ENCODE results near the gene ZNF490.

The ZNF490 gene

GRCh38 chr19:12606796-12607195 lies 3.8 kb downstream of the ZNF490 start:
- Histone ChIP-seq H4K91ac (ENCODE audit: low read length) (no peak overlapping the region), H2AFZ (ENCODE audit: low read depth, low read length) (no peak overlapping the region), H4K8ac (ENCODE audit: low read length) (no peak overlapping the region), H2AK5ac (ENCODE audit: low read length, severe bottlenecking) (no peak overlapping the region), H2BK5ac (ENCODE audit: low read depth, low read length, poor library complexity, severe bottlenecking) (no peak overlapping the region), H3K18ac (ENCODE audit: low read depth in 1 of 2, low read length in 2 of 2) (no peak overlapping the region), H3K4me2 (ENCODE audit: low read length, poor library complexity, severe bottlenecking) (no peak overlapping the region), H3K14ac (ENCODE audit: low read length in 2 of 2) (no peak overlapping the region), H2BK12ac (ENCODE audit: low read length in 2 of 2) (no peak overlapping the region), H3K9me3 (ENCODE audit: control insufficient read depth, low read length) (no peaks in the 10 kb centered on the region), H3K4me3 (ENCODE audit: insufficient read depth in 1 of 2, low read depth in 1 of 2, low read length in 2 of 2) (no peak overlapping the region), H2BK120ac (ENCODE audit: low read depth, low read length) (no peak overlapping the region), H3K36me3 (ENCODE audit: control insufficient read depth in 1 of 2, insufficient read depth in 2 of 2, low read depth in 1 of 2, low read length in 2 of 2) (peaks cover 38 to 54% of the 10 kb centered on the region in 2 experiments), H2BK15ac (ENCODE audit: low read depth, poor library complexity, severe bottlenecking) (no peak overlapping the region), H3K4ac (ENCODE audit: low read depth in 1 of 2, low read length in 2 of 2) (no peak overlapping the region), H3K27ac (ENCODE audit: low read length, poor library complexity, severe bottlenecking) (no peak overlapping the region), H3K79me1 (replicated peaks; ENCODE audit: low read length, poor library complexity, severe bottlenecking) (peaks cover 30% of the 10 kb centered on the region), H3K27me3 (ENCODE audit: control insufficient read depth in 1 of 2, insufficient read depth in 1 of 2, low read length in 2 of 2) (no peaks in the 10 kb centered on the region), H3K23ac (ENCODE audit: low read length in 2 of 2) (no peak overlapping the region), H3K4me1 (ENCODE audit: control insufficient read depth, insufficient read depth, low read depth, low read length) (no peaks in the 10 kb centered on the region), H3K9ac (ENCODE audit: low read length) (no peak overlapping the region)
- WGBS, result 100% methylated on average over 1 of the region's 1 CpG
- no peak for DNase-seq

DNA sequence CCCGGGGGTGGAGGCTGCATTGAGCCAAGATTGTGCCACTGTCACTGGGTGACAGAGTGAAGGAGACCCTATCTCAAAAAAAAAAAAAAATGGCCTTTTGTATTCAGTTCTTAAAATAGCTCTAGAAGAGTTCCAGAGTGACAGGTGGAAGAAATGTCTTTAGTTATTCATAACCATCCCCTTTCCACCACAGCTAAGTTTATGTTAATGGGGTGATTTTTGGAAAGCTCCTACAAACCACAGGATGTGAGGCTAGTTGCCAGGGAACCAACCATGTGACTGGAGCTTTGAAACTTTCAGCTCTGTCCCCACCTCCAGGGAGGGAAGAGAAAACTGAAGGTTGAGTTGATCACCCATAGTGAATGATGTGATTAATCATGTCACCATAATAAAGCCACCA lies 6.9 kb downstream of the ZNF490 start:
- H3K14ac ChIP-seq (ENCODE audit: low read length in 2 of 2), result no peak overlapping the region
- H3K4me3 ChIP-seq (ENCODE audit: insufficient read depth in 1 of 2, low read depth in 1 of 2, low read length in 2 of 2), result no peak overlapping the region
- H3K79me1 ChIP-seq (replicated peaks; ENCODE audit: low read length, poor library complexity, severe bottlenecking), result peaks cover 24% of the 10 kb centered on the region
- 100% methylated on average over 1 of the region's 1 CpG for WGBS
- no peaks in the 10 kb centered on the region for H3K27me3 ChIP-seq (ENCODE audit: control insufficient read depth in 1 of 2, insufficient read depth in 1 of 2, low read length in 2 of 2)
- H3K27ac ChIP-seq (ENCODE audit: low read length, poor library complexity, severe bottlenecking), result no peak overlapping the region
- H2BK12ac ChIP-seq (ENCODE audit: low read length in 2 of 2), result no peak overlapping the region
- no peak overlapping the region for H2AK5ac ChIP-seq (ENCODE audit: low read length, severe bottlenecking)
- no peak overlapping the region for H3K4me2 ChIP-seq (ENCODE audit: low read length, poor library complexity, severe bottlenecking)
- DNase-seq, result no peak
- no peak overlapping the region for H3K23ac ChIP-seq (ENCODE audit: low read length in 2 of 2)
- H3K4ac ChIP-seq (ENCODE audit: low read depth in 1 of 2, low read length in 2 of 2), result no peak overlapping the region
- no peaks in the 10 kb centered on the region for H3K9me3 ChIP-seq (ENCODE audit: control insufficient read depth, low read length)
- H4K8ac ChIP-seq (ENCODE audit: low read length), result no peak overlapping the region
- no peak overlapping the region for H2AFZ ChIP-seq (ENCODE audit: low read depth, low read length)
- H2BK120ac ChIP-seq (ENCODE audit: low read depth, low read length), result no peak overlapping the region
- no peak overlapping the region for H3K18ac ChIP-seq (ENCODE audit: low read depth in 1 of 2, low read length in 2 of 2)
- H4K91ac ChIP-seq (ENCODE audit: low read length), result no peak overlapping the region
- H3K36me3 ChIP-seq (ENCODE audit: control insufficient read depth in 1 of 2, insufficient read depth in 2 of 2, low read depth in 1 of 2, low read length in 2 of 2), result peaks cover 45 to 70% of the 10 kb centered on the region in 2 experiments
- H2BK15ac ChIP-seq (ENCODE audit: low read depth, poor library complexity, severe bottlenecking), result no peak overlapping the region
- H2BK5ac ChIP-seq (ENCODE audit: low read depth, low read length, poor library complexity, severe bottlenecking), result no peak overlapping the region
- H3K4me1 ChIP-seq (ENCODE audit: control insufficient read depth, insufficient read depth, low read depth, low read length), result no peaks in the 10 kb centered on the region
- no peak overlapping the region for H3K9ac ChIP-seq (ENCODE audit: low read length)

- H4K91ac ChIP-seq (ENCODE audit: low read length), result no peak overlapping the region
- no peak overlapping the region for H3K9ac ChIP-seq (ENCODE audit: low read length)
- H3K4ac ChIP-seq (ENCODE audit: low read depth in 1 of 2, low read length in 2 of 2), result no peak overlapping the region
- no peaks in the 10 kb centered on the region for H3K27me3 ChIP-seq (ENCODE audit: control insufficient read depth in 1 of 2, insufficient read depth in 1 of 2, low read length in 2 of 2)
- no peak overlapping the region for H3K18ac ChIP-seq (ENCODE audit: low read depth in 1 of 2, low read length in 2 of 2)
- no peak for DNase-seq
- peaks cover 8% of the 10 kb centered on the region for H3K79me1 ChIP-seq (replicated peaks; ENCODE audit: low read length, poor library complexity, severe bottlenecking)
- H3K4me1 ChIP-seq (ENCODE audit: control insufficient read depth, insufficient read depth, low read depth, low read length), result no peaks in the 10 kb centered on the region
- H3K4me3 ChIP-seq (ENCODE audit: insufficient read depth in 1 of 2, low read depth in 1 of 2, low read length in 2 of 2), result no peak overlapping the region
- WGBS, result 95% methylated on average over 9 of the region's 11 CpGs
- no peak overlapping the region for H2AK5ac ChIP-seq (ENCODE audit: low read length, severe bottlenecking)
- peaks cover 46 to 52% of the 10 kb centered on the region in 2 experiments for H3K36me3 ChIP-seq (ENCODE audit: control insufficient read depth in 1 of 2, insufficient read depth in 2 of 2, low read depth in 1 of 2, low read length in 2 of 2)
- H2AFZ ChIP-seq (ENCODE audit: low read depth, low read length), result no peak overlapping the region
- H3K9me3 ChIP-seq (ENCODE audit: control insufficient read depth, low read length), result no peaks in the 10 kb centered on the region
- no peak overlapping the region for H3K4me2 ChIP-seq (ENCODE audit: low read length, poor library complexity, severe bottlenecking)
- H3K14ac ChIP-seq (ENCODE audit: low read length in 2 of 2), result no peak overlapping the region
- H2BK15ac ChIP-seq (ENCODE audit: low read depth, poor library complexity, severe bottlenecking), result no peak overlapping the region
- no peak overlapping the region for H3K27ac ChIP-seq (ENCODE audit: low read length, poor library complexity, severe bottlenecking)
- no peak overlapping the region for H2BK5ac ChIP-seq (ENCODE audit: low read depth, low read length, poor library complexity, severe bottlenecking)
- no peak overlapping the region for H2BK12ac ChIP-seq (ENCODE audit: low read length in 2 of 2)
- H2BK120ac ChIP-seq (ENCODE audit: low read depth, low read length), result no peak overlapping the region
- no peak overlapping the region for H3K23ac ChIP-seq (ENCODE audit: low read length in 2 of 2)
- no peak overlapping the region for H4K8ac ChIP-seq (ENCODE audit: low read length)
Measured at GRCh38 chr19:12597594-12597993, 13.0 kb downstream of the ZNF490 start.

GRCh38 chr19:12596927-12597548 lies 13.6 kb downstream of the ZNF490 start:
- Histone ChIP-seq H2BK12ac (ENCODE audit: low read length in 2 of 2) (no peak overlapping the region), H3K14ac (ENCODE audit: low read length in 2 of 2) (no peak overlapping the region), H2BK15ac (ENCODE audit: low read depth, poor library complexity, severe bottlenecking) (no peak overlapping the region), H3K4me1 (ENCODE audit: control insufficient read depth, insufficient read depth, low read depth, low read length) (no peaks in the 10 kb centered on the region), H4K8ac (ENCODE audit: low read length) (no peak overlapping the region), H3K79me1 (replicated peaks; ENCODE audit: low read length, poor library complexity, severe bottlenecking) (peaks cover 8% of the 10 kb centered on the region), H3K9ac (ENCODE audit: low read length) (no peak overlapping the region), H3K36me3 (ENCODE audit: control insufficient read depth in 1 of 2, insufficient read depth in 2 of 2, low read depth in 1 of 2, low read length in 2 of 2) (peaks cover 40 to 49% of the 10 kb centered on the region in 2 experiments), H2BK120ac (ENCODE audit: low read depth, low read length) (no peak overlapping the region), H3K23ac (ENCODE audit: low read length in 2 of 2) (no peak overlapping the region), H3K4ac (ENCODE audit: low read depth in 1 of 2, low read length in 2 of 2) (no peak overlapping the region), H2BK5ac (ENCODE audit: low read depth, low read length, poor library complexity, severe bottlenecking) (no peak overlapping the region), H3K9me3 (ENCODE audit: control insufficient read depth, low read length) (no peaks in the 10 kb centered on the region), H4K91ac (ENCODE audit: low read length) (no peak overlapping the region), H2AFZ (ENCODE audit: low read depth, low read length) (no peak overlapping the region), H3K18ac (ENCODE audit: low read depth in 1 of 2, low read length in 2 of 2) (no peak overlapping the region), H3K4me2 (ENCODE audit: low read length, poor library complexity, severe bottlenecking) (no peak overlapping the region), H2AK5ac (ENCODE audit: low read length, severe bottlenecking) (no peak overlapping the region), H3K4me3 (ENCODE audit: insufficient read depth in 1 of 2, low read depth in 1 of 2, low read length in 2 of 2) (no peak overlapping the region), H3K27ac (ENCODE audit: low read length, poor library complexity, severe bottlenecking) (no peak overlapping the region), H3K27me3 (ENCODE audit: control insufficient read depth in 1 of 2, insufficient read depth in 1 of 2, low read length in 2 of 2) (no peaks in the 10 kb centered on the region)
- DNase-seq, result no peak
- 94% methylated on average over 35 of the region's 38 CpGs for WGBS

All from mesenchymal stem cell (in vitro differentiated cells and primary cell).